ENCODE results near the gene CSTF1. TPM values are rescaled to one million over a fixed set of nuclear protein-coding genes. Genes with fewer than 3 reads are reported as not detected.

CSTF1 gene
- total and polyA plus RNA-seq, 2 of the 8 experiments (the other 6 are each of a cell fraction or from before 2014, with no cell fraction given) = 59.4 to 83.5 TPM

- WGBS, 2 experiments (ENCODE audit: extremely low coverage in 1 of 2, insufficient coverage in 1 of 2, insufficient read length in 1 of 2, insufficient replicate concordance in 2 of 2, low coverage in 1 of 2, low lambda C conversion rate in 2 of 2, missing lambda C conversion rate in 1 of 2) = 38% methylated on average over 5 of the region's 5 CpGs; no CpG with 5 or more reads in 1 of the 2 experiments
- H3K79me1 ChIP-seq (ENCODE audit: low read depth, low read length) = no peaks in the 10 kb centered on the region
- H3K18ac ChIP-seq (ENCODE audit: extremely low read depth, low read length) = no peak overlapping the region
- TF ChIP-seq EGR1 (IDR thresholded peaks at IDR 0.05; ENCODE audit: borderline replicate concordance, low read depth, low read length) (no peak), CBX5 (IDR thresholded peaks at IDR 0.05; ENCODE audit: low read depth, low read length) (no peak), TAF7 (optimal IDR thresholded peaks at IDR 0.05; ENCODE audit: borderline replicate concordance, low read depth, low read length) (no peak), ASH2L (IDR thresholded peaks at IDR 0.05; ENCODE audit: low read length) (no peak), HDAC2 (IDR thresholded peaks at IDR 0.05; ENCODE audit: borderline replicate concordance in 1 of 2, low read depth in 2 of 2, low read length in 2 of 2) (no peak), EZH2 (IDR thresholded peaks at IDR 0.05; ENCODE audit: low read depth, low read length, severe bottlenecking) (no peak), POLR2AphosphoS5 (IDR thresholded peaks at IDR 0.05; ENCODE audit: low read depth, low read length) (no peak), SP4 (IDR thresholded peaks at IDR 0.05; ENCODE audit: low read length) (no peak), CBX8 (IDR thresholded peaks at IDR 0.05; ENCODE audit: borderline replicate concordance, low read depth, low read length) (no peak), SAP30 (IDR thresholded peaks at IDR 0.05; ENCODE audit: insufficient read depth, insufficient replicate concordance, low read length) (no peak)
- CTCF ChIA-PET (ENCODE audit: partially characterized antibody) = no interaction called here
- FAIRE-seq (no peak), DNase-seq (ENCODE audit: low read depth in 1 of 2, low spot score in 2 of 2) (no peak)
- H3K4me1 ChIP-seq (replicated peaks in 1 of 4; ENCODE audit: control insufficient read depth in 3 of 4, insufficient read depth in 4 of 4, low read length in 3 of 4) = peaks cover 0 to 6% (median 3%) of the 10 kb centered on the region in 4 experiments; a peak in 4 of 7 replicates
- peak overlapping the region in 1 of 4 experiments; percentile 1; a peak in 1 of 8 replicates for H3K4me3 ChIP-seq (ENCODE audit: extremely low read depth in 1 of 4, insufficient read depth in 2 of 4, low read depth in 3 of 4, low read length in 4 of 4)
- no peak overlapping the region for H2AFZ ChIP-seq (ENCODE audit: low read length)
- H2AK5ac ChIP-seq (ENCODE audit: low read depth, low read length) = no peak overlapping the region
- no peak overlapping the region for H2BK15ac ChIP-seq (ENCODE audit: low read length)
- peaks cover 7 to 28% (median 19%) of the 10 kb centered on the region in 4 experiments for H3K27me3 ChIP-seq (replicated peaks in 1 of 4; ENCODE audit: control insufficient read depth in 3 of 4, extremely low read depth in 1 of 4, insufficient read depth in 3 of 4, low read length in 3 of 4)
- H2BK120ac ChIP-seq (replicated peaks; ENCODE audit: low read depth, low read length) = no peak overlapping the region
- no peaks in the 10 kb centered on the region for H3K36me3 ChIP-seq (ENCODE audit: control insufficient read depth in 2 of 4, insufficient read depth in 4 of 4, low read length in 3 of 4)
- POLR2A ChIA-PET (ENCODE audit: partially characterized antibody) = no interaction called here
- no peak overlapping the region for H3K14ac ChIP-seq (ENCODE audit: insufficient read length)
- no peak overlapping the region for H3K23ac ChIP-seq (ENCODE audit: insufficient read length)
- H3K23me2 ChIP-seq (ENCODE audit: low read depth, low read length) = no peaks in the 10 kb centered on the region
- H3K9ac ChIP-seq (replicated peaks in 1 of 4; ENCODE audit: extremely low read depth in 1 of 4, low read depth in 3 of 4, low read length in 3 of 4) = no peak overlapping the region
- no peak overlapping the region for H4K5ac ChIP-seq (ENCODE audit: insufficient read length, low read depth, low read length)
- no peak overlapping the region for H4K8ac ChIP-seq (ENCODE audit: extremely low read depth, insufficient read depth, low read length)
- no peak overlapping the region for H3K27ac ChIP-seq (ENCODE audit: low read depth, low read length)
- no peak overlapping the region for H3K4ac ChIP-seq (replicated peaks; ENCODE audit: insufficient read length, low read depth, low read length)
- H3K4me2 ChIP-seq (ENCODE audit: insufficient read depth in 1 of 2, low read depth in 2 of 2, low read length in 2 of 2) = peak overlapping the region; percentile 5 to 20; a peak in 1 of 4 replicates
- no peaks in the 10 kb centered on the region for H3K9me3 ChIP-seq (ENCODE audit: insufficient read depth in 2 of 2, low read depth in 1 of 2, low read length in 1 of 2)
- no peak overlapping the region for H2BK5ac ChIP-seq (ENCODE audit: low read depth, low read length)
- H3K56ac ChIP-seq (replicated peaks; ENCODE audit: insufficient read length, low read depth, low read length) = no peak overlapping the region
- no peak overlapping the region for H2BK12ac ChIP-seq (ENCODE audit: low read depth, low read length)
- H4K91ac ChIP-seq (replicated peaks; ENCODE audit: insufficient read length, low read length) = no peak overlapping the region
- H2BK20ac ChIP-seq (ENCODE audit: low read length) = no peak overlapping the region
- H4K20me1 ChIP-seq (replicated peaks in 1 of 2; ENCODE audit: control insufficient read depth in 1 of 2, insufficient read depth in 2 of 2, low read length in 2 of 2) = no peaks in the 10 kb centered on the region
- H3K79me2 ChIP-seq (ENCODE audit: control insufficient read depth in 1 of 2, insufficient read depth in 2 of 2, low read length in 2 of 2) = no peaks in the 10 kb centered on the region
Observed at GRCh38 chr20:56348305-56348693, 44.1 kb upstream of the CSTF1 start.
